GM12891 (cell line): ENCODE measurements around the gene ACYP1.

Source experiments
- POLR2A ChIP-seq: IDR thresholded peaks from 2 replicates; pipeline ENCODE4 v1.6.1; 2011; ENCODE audit warnings: low read depth, low read length, control low read depth
- POLR2AphosphoS5 ChIP-seq: IDR thresholded peaks from 2 replicates; pipeline ENCODE4 v1.6.1; 2011; ENCODE audit warnings: low read depth, low read length, control low read depth
- TAF1 ChIP-seq: IDR thresholded peaks from 2 replicates; pipeline ENCODE4 v1.6.1; 2011; ENCODE audit warnings: low read depth, low read length, control low read depth

- TF ChIP-seq POLR2A (no peak), POLR2AphosphoS5 (no peak), TAF1 (no peak)
These were observed 34.4 kb upstream of the ACYP1 start for GRCh38 chr14:75098212-75098611.
